OCI-LY3 (cell line): ENCODE measurements around the gene ADAM33.

Experiments
- EZH2phosphoT487 ChIP-seq: fragments of 200-600 bp; shearing (Covaris generic); IDR thresholded peaks from 2 replicates; pipeline ENCODE4 v1.6.1; 2018; ENCODE audit warnings: antibody characterized with exemption, mixed run types, low read depth
- TF ChIP-seq, protein P1 (sequence below): fragments of 200-600, 300-600 bp; sonication (generic); IDR thresholded peaks from 2 replicates; pipeline ENCODE4 v1.5.1; 2014; ENCODE audit warnings: antibody characterized with exemption, low read length, low read depth

DNA sequence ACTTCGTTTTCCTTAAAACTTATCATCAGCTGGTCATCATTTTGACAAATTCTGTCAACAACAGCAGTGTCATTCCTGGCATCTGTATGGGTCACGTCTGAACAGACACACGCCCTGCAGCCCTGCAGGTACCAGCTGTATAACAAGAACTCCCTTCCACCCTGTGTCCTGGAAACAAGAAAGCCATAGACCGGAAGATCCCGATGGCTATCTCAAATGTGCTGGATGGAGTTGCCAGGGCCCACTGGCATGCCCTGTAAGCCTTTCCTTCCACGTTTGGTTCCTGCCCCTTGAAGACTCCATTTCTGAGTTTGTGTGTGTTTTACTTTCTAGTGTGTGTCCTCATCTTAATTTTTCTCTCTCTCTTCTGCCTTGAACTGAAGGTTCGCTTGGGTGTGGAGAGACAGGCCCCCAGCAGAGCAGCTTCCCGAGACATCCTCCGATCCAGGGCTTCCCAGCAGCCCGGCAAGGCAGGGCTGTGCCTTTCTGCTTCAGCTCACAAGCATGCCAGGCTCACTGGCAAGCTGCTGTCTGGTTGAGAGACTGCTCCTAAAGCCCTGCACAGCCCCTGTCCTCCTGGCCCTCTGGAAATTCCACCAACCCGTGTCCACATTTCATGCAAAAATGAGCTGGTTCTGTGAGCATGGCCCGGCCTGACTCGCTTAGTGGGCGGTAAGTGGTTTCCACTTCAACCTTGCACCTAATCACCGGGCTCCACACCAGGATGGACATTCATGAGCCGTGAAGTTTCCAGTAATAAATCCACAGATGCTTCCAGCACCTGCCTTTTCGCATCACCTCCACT lies 27.3 kb downstream of the ADAM33 start:
- TF ChIP-seq, protein P1, sequence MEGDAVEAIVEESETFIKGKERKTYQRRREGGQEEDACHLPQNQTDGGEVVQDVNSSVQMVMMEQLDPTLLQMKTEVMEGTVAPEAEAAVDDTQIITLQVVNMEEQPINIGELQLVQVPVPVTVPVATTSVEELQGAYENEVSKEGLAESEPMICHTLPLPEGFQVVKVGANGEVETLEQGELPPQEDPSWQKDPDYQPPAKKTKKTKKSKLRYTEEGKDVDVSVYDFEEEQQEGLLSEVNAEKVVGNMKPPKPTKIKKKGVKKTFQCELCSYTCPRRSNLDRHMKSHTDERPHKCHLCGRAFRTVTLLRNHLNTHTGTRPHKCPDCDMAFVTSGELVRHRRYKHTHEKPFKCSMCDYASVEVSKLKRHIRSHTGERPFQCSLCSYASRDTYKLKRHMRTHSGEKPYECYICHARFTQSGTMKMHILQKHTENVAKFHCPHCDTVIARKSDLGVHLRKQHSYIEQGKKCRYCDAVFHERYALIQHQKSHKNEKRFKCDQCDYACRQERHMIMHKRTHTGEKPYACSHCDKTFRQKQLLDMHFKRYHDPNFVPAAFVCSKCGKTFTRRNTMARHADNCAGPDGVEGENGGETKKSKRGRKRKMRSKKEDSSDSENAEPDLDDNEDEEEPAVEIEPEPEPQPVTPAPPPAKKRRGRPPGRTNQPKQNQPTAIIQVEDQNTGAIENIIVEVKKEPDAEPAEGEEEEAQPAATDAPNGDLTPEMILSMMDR: no peak
- no peak for TF ChIP-seq EZH2phosphoT487
